Esophagus mucosa (tissue), 1 donor: ENCODE measurements around the gene AGO1. TPM values are rescaled to one million over a fixed set of nuclear protein-coding genes. Genes with fewer than 3 reads are reported as not detected.
"Not testable (repeated sequence)": the region's sequence is repeated elsewhere in the genome, so short reads cannot be mapped to it uniquely, and the experiment has no call there.

ENCODE experiments used
- ATAC-seq: fragments of 200-7000 bp; cut with Tn5 transposase; one replicate; pipeline ENCODE4 v1.9.1; 2020
- total RNA-seq: library from RNA; stranded (reverse); gene quantifications from one replicate; pipeline ENCODE4 v1.2.4, GENCODE V29; 2023
- donor health status: DM: yes; HTN: yes; CAD: no.

The AGO1 gene
- total RNA-seq, 1 donor from 2014 or later, result 14.8 TPM

GRCh38 chr1:35925741-35926140, 42.7 kb downstream of the AGO1 start:
- no peak for ATAC-seq

- no peak for ATAC-seq
Measured at GRCh38 chr1:35927472-35927871, 44.5 kb downstream of the AGO1 start.

- ATAC-seq, result peak; percentile 37
Measured at GRCh38 chr1:35929730-35930592, 47.0 kb downstream of the AGO1 start.

GRCh38 chr1:35930593-35931445, 47.8 kb downstream of the AGO1 start, which contains the start of gene AGO3:
AGO3 (plus strand) TSS chr1:35931105; CDS start chr1:35931427, 322 bp downstream.
- ATAC-seq, result peak; percentile 91

- peak; percentile 60 for ATAC-seq
Measured at GRCh38 chr1:35931446-35932157, 48.6 kb downstream of the AGO1 start.

GRCh38 chr1:35932158-35932636, 49.2 kb downstream of the AGO1 start:
- no peak for ATAC-seq

- ATAC-seq, result no peak
Measured at GRCh38 chr1:35932941-35933340, 49.9 kb downstream of the AGO1 start.

- no peak for ATAC-seq
Measured at GRCh38 chr1:35935442-35936388, 52.7 kb downstream of the AGO1 start.

GRCh38 chr1:35936838-35937237, 53.8 kb downstream of the AGO1 start:
- ATAC-seq, result no peak

GRCh38 chr1:35939484-35939883, 56.5 kb downstream of the AGO1 start:
- no peak for ATAC-seq

GRCh38 chr1:35945327-35945726, 62.3 kb downstream of the AGO1 start:
- ATAC-seq, result no peak

- ATAC-seq, result no peak
Measured at GRCh38 chr1:35947547-35947946, 64.5 kb downstream of the AGO1 start.

- ATAC-seq, result no peak
Measured at GRCh38 chr1:35958558-35958957, 75.5 kb downstream of the AGO1 start.

- ATAC-seq, result no peak
Measured at GRCh38 chr1:35959304-35959703, 76.3 kb downstream of the AGO1 start.

GRCh38 chr1:35962952-35963351, 79.9 kb downstream of the AGO1 start:
- ATAC-seq, result no peak

- not testable (repeated sequence) for ATAC-seq
Measured at GRCh38 chr1:35964277-35964676, 81.3 kb downstream of the AGO1 start.

- no peak for ATAC-seq
Measured at GRCh38 chr1:35968396-35968795, 85.4 kb downstream of the AGO1 start.

- no peak for ATAC-seq
Measured at GRCh38 chr1:35971601-35972000, 88.6 kb downstream of the AGO1 start.

GRCh38 chr1:35972631-35973030, 89.6 kb downstream of the AGO1 start:
- ATAC-seq, result not testable (repeated sequence)

GRCh38 chr1:35980090-35980489, 97.1 kb downstream of the AGO1 start:
- ATAC-seq, result no peak
